OCI-LY7 (cell line): Measurements from ENCODE around the gene HLA-B. TPM values are rescaled to one million over a fixed set of nuclear protein-coding genes. Genes with fewer than 3 reads are reported as not detected.

ENCODE experiments used
- microRNA-seq: library from miRNA; unstranded; fragments of <30 nt; microRNA quantifications from one replicate; pipeline ENCODE4 v1.2.0, GENCODE V29; 2022; ENCODE audit warnings: borderline replicate concordance
- small RNA-seq: library from RNA; depleted of rRNA; stranded (forward); fragments of <200 nt; gene quantifications from one replicate; pipeline ENCODE3, GENCODE V24; 2014
- total RNA-seq, 2 experiments: library from RNA; depleted of rRNA in 1 of 2; stranded (reverse); fragments of >200 nt in 1 of 2; shearing (Covaris generic) in 1 of 2; gene quantifications; 2 replicates each; pipeline ENCODE4 v1.2.3, GENCODE V29; 2014 to 2022

Gene HLA-B
- total RNA-seq, 2 experiments from 2014 or later = 238 to 258 TPM

Small RNA genes lying within 50 kb of the gene (microRNA-seq; reads per million reads assigned to microRNA genes)
- not detected for gene MIR6891

Small RNA genes lying within 50 kb of the gene (small RNA-seq; reads per million reads assigned to genes)
- gene HLA-S (not detected), gene MIR6891 (not detected), gene RF00019 (not detected), gene RNU6-283P (not detected)

Other genes with a start within 250 kb of the HLA-B start
- not detected in 2 replicates for gene C6orf15, start 244.6 kb downstream of the HLA-B start, total RNA-seq (2014; rRNA removed; shearing (Covaris generic))
- not detected in 2 replicates for gene C6orf15, start 244.6 kb downstream of the HLA-B start, total RNA-seq (2022)
- gene PSORS1C1, start 242.4 kb downstream of the HLA-B start, total RNA-seq (2014; rRNA removed; shearing (Covaris generic)) = not detected in 2 replicates
- not detected in 2 replicates for gene PSORS1C1, start 242.4 kb downstream of the HLA-B start, total RNA-seq (2022)
- not detected in 2 replicates for gene CDSN, start 236.7 kb downstream of the HLA-B start, total RNA-seq (2014; rRNA removed; shearing (Covaris generic))
- not detected in 2 replicates for gene CDSN, start 236.7 kb downstream of the HLA-B start, total RNA-seq (2022)
- gene PSORS1C2, start 218.1 kb downstream of the HLA-B start, total RNA-seq (2014; rRNA removed; shearing (Covaris generic)) = not detected in 2 replicates
- not detected in 2 replicates for gene PSORS1C2, start 218.1 kb downstream of the HLA-B start, total RNA-seq (2022)
- gene CCHCR1, start 199.4 kb downstream of the HLA-B start, total RNA-seq (2014; rRNA removed; shearing (Covaris generic)) = 23.9 and 33.0 TPM in 2 replicates
- 31.5 and 33.0 TPM in 2 replicates for gene CCHCR1, start 199.4 kb downstream of the HLA-B start, total RNA-seq (2022)
- gene TCF19, start 198.6 kb downstream of the HLA-B start, total RNA-seq (2014; rRNA removed; shearing (Covaris generic)) = 61.6 and 63.2 TPM in 2 replicates
- 54.5 and 56.7 TPM in 2 replicates for gene TCF19, start 198.6 kb downstream of the HLA-B start, total RNA-seq (2022)
- 0.44 TPM in 1 of 2 replicates, not detected in the other for gene POU5F1, start 186.5 kb downstream of the HLA-B start, total RNA-seq (2014; rRNA removed; shearing (Covaris generic))
- 0.86 and 1.4 TPM in 2 replicates for gene POU5F1, start 186.5 kb downstream of the HLA-B start, total RNA-seq (2022)
- 333 and 406 TPM in 2 replicates for gene HLA-C, start 85.1 kb downstream of the HLA-B start, total RNA-seq (2014; rRNA removed; shearing (Covaris generic))
- gene HLA-C, start 85.1 kb downstream of the HLA-B start, total RNA-seq (2022) = 404 and 419 TPM in 2 replicates
- 11.9 and 15.3 TPM in 2 replicates for gene MICA, start 46.4 kb upstream of the HLA-B start, total RNA-seq (2014; rRNA removed; shearing (Covaris generic))
- gene MICA, start 46.4 kb upstream of the HLA-B start, total RNA-seq (2022) = 8.3 and 9.9 TPM in 2 replicates
- gene MICB, start 141.0 kb upstream of the HLA-B start, total RNA-seq (2014; rRNA removed; shearing (Covaris generic)) = 24.2 and 26.3 TPM in 2 replicates
- gene MICB, start 141.0 kb upstream of the HLA-B start, total RNA-seq (2022) = 32.4 and 33.9 TPM in 2 replicates
- not detected in 2 replicates for gene MCCD1, start 171.8 kb upstream of the HLA-B start, total RNA-seq (2014; rRNA removed; shearing (Covaris generic))
- not detected in 2 replicates for gene MCCD1, start 171.8 kb upstream of the HLA-B start, total RNA-seq (2022)
- 736 and 747 TPM in 2 replicates for gene DDX39B, start 184.8 kb upstream of the HLA-B start, total RNA-seq (2014; rRNA removed; shearing (Covaris generic))
- 478 and 481 TPM in 2 replicates for gene DDX39B, start 184.8 kb upstream of the HLA-B start, total RNA-seq (2022)
- 3.8 and 4.2 TPM in 2 replicates for gene ATP6V1G2, start 189.4 kb upstream of the HLA-B start, total RNA-seq (2014; rRNA removed; shearing (Covaris generic))
- 14.1 and 15.9 TPM in 2 replicates for gene ATP6V1G2, start 189.4 kb upstream of the HLA-B start, total RNA-seq (2022)
- gene NFKBIL1, start 190.4 kb upstream of the HLA-B start, total RNA-seq (2014; rRNA removed; shearing (Covaris generic)) = 17.1 and 21.8 TPM in 2 replicates
- gene NFKBIL1, start 190.4 kb upstream of the HLA-B start, total RNA-seq (2022) = 22.7 and 23.2 TPM in 2 replicates
- gene LTA, start 215.1 kb upstream of the HLA-B start, total RNA-seq (2014; rRNA removed; shearing (Covaris generic)) = 0.98 and 1.1 TPM in 2 replicates
- gene LTA, start 215.1 kb upstream of the HLA-B start, total RNA-seq (2022) = 4.1 and 4.3 TPM in 2 replicates
- gene TNF, start 218.4 kb upstream of the HLA-B start, total RNA-seq (2014; rRNA removed; shearing (Covaris generic)) = 1.7 and 3.5 TPM in 2 replicates
- gene TNF, start 218.4 kb upstream of the HLA-B start, total RNA-seq (2022) = 2.5 TPM in 2 replicates
- gene LTB, start 225.2 kb upstream of the HLA-B start, total RNA-seq (2014; rRNA removed; shearing (Covaris generic)) = 36.5 and 46.8 TPM in 2 replicates
- 36.9 and 39.2 TPM in 2 replicates for gene LTB, start 225.2 kb upstream of the HLA-B start, total RNA-seq (2022)
- gene LST1, start 229.1 kb upstream of the HLA-B start, total RNA-seq (2014; rRNA removed; shearing (Covaris generic)) = 1.2 and 3.0 TPM in 2 replicates
- gene LST1, start 229.1 kb upstream of the HLA-B start, total RNA-seq (2022) = 4.2 and 4.9 TPM in 2 replicates
- 1.6 TPM in 1 of 2 replicates, not detected in the other for gene NCR3, start 235.8 kb upstream of the HLA-B start, total RNA-seq (2014; rRNA removed; shearing (Covaris generic))
- 0.74 and 2.0 TPM in 2 replicates for gene NCR3, start 235.8 kb upstream of the HLA-B start, total RNA-seq (2022)